GM18502 (cell line): ENCODE measurements around the gene DMRTA2.
A peak's percentile ranks its signal among the peaks of the same experiment; 100 is the strongest.

Source experiments
- ATAC-seq: cut with Tn5 transposase; IDR thresholded peaks from one replicate; pipeline ENCODE4 v1.9.1; 2021; ENCODE audit warnings: mild to moderate bottlenecking; ENCODE audit not compliant: unreplicated experiment, poor library complexity

Gene DMRTA2

DNA sequence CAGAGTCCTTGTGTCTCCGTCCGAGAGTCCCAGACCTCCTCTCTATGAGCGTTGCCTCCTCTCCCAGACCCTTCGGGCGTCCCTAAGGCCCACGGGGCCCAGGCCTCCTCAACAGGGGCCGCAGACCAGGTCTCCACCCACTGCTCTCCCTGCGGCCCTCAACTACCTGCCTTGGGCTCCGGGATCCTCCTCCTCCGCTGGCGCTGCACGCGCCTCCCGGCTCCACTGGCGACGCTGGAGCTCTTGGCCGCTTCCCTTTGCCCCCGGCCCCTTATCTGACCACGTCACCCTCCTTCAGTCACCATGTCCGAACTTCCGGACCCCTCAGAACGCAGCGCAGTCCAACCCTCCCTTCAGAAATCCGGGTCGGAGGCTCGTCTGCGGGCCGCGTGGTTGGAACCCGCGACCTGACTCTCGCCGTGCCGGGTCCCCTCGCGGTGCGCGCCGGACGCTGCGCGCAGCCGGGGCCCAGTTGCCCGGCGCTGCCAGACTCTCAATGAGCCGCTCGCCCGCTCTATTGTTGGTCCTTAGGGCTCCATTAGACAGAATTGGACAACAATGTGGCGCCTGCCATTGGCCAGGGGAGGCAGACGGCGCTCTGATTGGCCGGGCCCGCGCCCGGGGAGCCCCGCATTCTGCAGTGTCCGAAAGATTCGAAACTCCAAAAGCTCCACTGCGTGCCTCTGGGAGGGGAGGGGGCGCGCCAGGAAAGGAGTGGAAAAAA, at the start of gene DMRTA2:
TSS of gene DMRTA2 (minus strand) at position 498 of the 724 bp plus-strand sequence. CDS start 1,907 bp downstream, outside the sequence.
- ATAC-seq: peak; percentile 50

- ATAC-seq: no peak
Measured at GRCh38 chr1:50471967-50472366, 48.7 kb upstream of the DMRTA2 start.

DNA sequence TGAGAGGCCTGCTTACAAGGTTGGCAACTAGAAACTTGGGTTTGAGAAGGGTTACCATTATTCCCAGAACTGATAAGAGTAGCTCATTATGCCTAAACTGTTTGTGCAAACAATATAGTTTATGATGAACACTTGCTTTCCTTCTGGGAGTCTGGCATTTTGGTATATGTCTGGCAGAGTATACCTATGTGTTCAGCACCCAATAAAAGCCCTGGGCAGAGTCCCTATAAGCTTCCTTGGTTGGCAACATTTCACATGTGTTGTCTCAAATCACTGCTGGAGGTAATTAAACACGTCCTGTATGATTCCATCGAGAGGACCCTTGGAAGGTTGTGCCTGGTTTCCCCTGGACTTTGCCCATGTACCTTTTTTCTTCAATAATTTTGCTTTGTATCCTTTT, 39.7 kb upstream of the DMRTA2 start:
- no peak for ATAC-seq

DNA sequence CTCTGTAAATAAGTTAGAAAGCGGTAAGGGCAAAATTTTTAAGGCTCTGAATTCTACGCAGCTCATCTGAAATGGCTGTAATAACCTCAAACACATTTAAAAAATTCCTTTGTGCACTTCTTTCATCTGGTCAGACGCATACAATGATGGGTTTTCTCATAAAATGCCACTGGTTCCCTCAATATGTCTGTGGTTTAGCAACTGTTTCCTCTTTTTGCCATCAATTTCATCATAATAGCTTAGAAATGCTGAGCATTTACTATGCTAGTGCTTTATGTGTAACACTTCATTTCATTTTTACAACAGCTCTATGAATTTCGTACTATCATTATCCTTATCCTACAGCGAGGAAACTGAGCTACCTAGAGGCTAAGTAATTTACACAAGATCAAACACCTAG, 35.3 kb upstream of the DMRTA2 start:
- no peak for ATAC-seq

- no peak for ATAC-seq
Measured at GRCh38 chr1:50454911-50455310, 31.7 kb upstream of the DMRTA2 start.

DNA sequence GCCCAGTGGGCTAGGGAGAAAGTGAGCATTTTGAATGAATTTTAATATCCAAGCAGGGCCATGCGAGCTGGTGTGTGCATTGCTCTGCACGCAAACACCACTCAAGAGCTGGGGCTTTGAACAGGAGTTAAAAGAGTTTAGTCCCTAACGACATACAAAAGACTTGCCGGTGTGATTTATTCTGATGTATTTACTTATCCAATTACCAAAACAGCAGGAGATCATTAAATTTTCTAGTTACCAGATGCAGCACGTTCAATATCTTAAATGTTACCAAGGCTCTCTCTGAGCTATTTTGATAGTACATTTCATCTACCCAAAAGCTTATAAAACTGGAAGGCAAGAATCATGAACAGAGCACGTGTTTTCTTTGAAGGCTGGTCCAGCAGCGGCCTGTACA, 30.0 kb upstream of the DMRTA2 start:
- ATAC-seq: no peak

DNA sequence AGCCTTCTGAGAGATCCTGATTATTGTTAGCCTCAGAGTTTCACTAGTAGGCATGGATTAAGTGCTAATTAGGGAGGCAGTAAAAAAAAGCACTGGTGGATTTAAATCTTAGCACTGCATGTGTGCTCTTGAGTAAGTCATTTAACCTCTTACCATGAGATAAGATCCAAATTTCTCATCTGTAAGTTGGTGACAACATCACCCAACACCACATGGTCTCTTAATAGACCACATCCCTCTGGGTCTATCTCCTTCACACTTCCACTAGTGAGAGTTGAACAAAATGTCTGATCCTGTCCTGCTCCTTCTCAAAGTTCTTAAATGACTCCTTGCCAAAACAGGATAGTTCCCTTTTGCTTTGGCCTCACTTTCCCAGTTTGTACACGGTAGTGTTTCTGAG, 29.5 kb upstream of the DMRTA2 start:
- no peak for ATAC-seq

DNA sequence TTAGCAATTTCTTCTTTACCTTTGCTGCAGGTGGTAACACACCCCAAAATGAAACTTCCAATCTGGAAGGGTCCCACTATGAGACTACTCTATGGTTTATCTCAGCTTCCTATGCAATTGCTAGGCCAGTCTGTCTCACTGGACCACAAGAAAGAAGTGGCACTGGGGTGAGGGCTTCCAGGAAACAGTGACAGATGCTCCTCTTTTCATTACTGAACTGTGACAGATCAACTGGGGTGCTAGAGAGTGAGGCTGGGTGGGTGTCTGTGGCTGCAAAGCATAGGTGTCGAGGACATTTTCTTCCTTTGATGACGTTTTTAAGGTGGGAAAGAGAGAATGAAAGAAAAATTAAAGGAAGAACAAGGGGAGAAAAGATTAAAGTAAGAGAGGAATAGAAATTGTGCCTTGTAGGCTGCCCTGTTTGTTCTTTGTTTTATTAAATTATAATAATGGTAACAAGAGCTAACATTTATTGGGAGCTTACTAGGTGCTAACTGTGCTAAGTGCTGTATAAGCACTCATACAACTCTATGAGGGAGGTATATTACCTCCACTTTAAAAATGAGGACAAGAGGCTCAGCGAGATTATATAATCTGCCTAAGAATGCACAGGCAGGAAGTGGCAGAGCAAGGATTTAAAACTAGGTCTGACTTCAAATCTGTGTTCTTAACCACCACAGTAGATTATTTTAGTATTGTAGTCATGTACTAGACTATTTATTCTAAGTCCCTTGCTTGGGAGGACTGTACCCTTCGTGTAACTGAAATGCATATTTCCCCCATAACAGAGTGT, 27.8 kb upstream of the DMRTA2 start:
- no peak for ATAC-seq

- no peak for ATAC-seq
Measured at GRCh38 chr1:50447961-50448360, 24.7 kb upstream of the DMRTA2 start.

DNA sequence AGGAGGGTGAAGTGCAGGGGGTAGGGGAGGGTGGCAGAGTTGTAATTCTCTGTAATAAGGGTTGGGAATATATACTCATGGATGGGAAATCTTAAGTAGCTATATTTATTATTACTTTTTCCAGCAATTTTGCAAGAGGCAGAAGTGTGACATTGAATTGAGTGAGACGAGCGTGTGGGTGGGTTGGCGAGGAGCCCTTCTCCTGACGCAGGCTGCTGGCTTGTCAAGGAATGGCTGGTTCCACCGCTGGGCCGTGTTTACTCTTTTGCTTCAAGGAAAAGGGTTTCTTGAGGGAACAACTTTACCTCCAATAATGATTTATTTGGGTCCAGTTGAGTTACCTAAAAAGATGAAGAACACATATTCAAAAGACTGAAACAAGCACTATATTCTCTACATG, 17.9 kb upstream of the DMRTA2 start:
- ATAC-seq: no peak

GRCh38 chr1:50438945-50439344, 15.7 kb upstream of the DMRTA2 start:
- no peak for ATAC-seq

DNA sequence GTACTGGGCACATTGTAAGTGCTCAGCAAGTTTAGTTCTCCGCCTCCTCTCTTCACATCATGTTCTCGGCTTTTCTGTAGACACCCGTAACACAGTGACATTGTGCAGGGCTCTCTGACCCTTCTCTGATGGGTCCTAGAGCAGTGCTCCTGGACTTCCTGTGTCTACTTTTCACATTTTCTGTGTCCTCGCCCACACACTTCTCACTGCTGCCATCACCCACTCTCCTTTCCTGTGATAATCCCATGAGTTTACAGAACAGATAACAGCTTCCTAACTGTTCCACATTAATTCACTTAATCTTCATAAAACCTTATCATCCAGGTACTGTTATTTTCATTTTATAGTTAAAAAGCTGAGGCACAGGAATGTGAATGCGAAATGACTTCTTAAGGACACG, 13.2 kb upstream of the DMRTA2 start:
- no peak for ATAC-seq

GRCh38 chr1:50430010-50430405, 6.8 kb upstream of the DMRTA2 start:
- ATAC-seq: no peak

GRCh38 chr1:50427818-50428779, 4.9 kb upstream of the DMRTA2 start:
- ATAC-seq: no peak

DNA sequence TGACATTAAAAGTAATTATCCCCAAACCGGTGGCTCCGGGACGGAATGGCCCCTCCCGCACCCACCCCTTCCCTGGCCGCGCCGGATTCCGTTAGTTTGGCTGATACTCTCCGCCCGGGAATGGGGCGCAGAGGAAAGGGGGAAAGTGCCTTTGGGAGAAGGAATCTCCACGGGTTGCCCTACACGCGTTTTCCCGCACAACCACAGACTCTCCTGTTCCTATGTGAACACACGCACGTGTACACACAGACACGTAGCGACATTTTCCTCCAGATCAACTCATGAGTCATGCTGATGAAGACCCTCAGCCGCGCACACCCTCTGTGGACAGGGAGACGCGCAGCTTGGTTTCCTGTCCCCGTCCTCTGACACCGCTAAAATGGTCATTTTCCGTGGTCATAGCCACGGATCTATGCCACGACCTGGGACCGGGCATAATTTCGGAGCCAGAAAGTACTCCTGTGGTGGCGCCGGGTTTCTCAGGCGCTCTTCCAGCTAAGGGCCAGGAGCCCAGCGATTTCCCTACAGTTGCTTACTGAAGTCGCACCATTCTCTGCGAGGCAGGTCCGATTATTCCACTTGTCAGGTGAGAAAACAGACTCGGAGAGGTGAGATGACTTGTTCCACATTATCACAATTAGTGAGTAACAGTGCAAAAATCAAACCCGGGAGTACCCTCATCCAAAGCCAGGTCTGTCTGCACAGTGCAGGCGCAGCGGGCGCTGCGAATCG, 4.0 kb upstream of the DMRTA2 start:
- ATAC-seq: no peak

- ATAC-seq: no peak
Measured at GRCh38 chr1:50426702-50427085, 3.5 kb upstream of the DMRTA2 start.

DNA sequence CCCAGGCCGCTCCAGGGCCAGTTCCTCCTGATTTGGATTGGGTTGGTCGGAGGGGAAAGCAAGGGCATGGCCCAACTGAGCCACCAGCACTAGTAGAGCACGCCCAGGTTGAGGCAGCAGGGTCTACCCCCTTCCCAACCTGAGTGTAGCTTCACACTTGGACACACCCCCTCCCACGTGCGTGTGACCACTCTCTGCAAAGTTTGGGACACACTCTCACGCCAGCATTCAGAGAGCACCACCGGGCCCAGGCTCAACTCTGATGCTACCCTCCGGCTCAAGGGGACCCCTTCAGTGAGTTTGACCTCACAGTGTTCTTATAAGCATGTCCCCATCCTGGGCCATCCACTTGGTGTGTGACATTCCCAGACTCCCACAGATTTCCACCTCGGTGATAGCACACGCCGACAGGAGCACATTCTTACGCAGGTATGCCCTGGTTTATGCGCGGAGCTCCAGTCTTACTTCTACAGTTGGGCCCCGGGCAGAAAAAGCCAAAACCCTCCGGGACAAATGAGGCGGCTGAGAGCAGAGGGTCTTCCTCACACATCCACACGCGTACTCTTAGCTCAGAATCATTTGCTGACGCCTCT, 3.0 kb upstream of the DMRTA2 start:
- ATAC-seq: no peak

- no peak for ATAC-seq
Measured at GRCh38 chr1:50425376-50426107, 2.3 kb upstream of the DMRTA2 start.

- ATAC-seq: no peak
Measured at GRCh38 chr1:50424884-50425375, 1.7 kb upstream of the DMRTA2 start.
